Mesenchymal stem cell (in vitro differentiated cells and primary cell): ENCODE measurements around the gene ZNF394.
A peak's percentile ranks its signal among the peaks of the same experiment; 100 is the strongest.

Experiments used
- DNase-seq: peaks from one replicate; pipeline ENCODE4 v3.0.0-alpha.2; 2013
- H2AFZ ChIP-seq: one replicate; pipeline ENCODE4 v1.6.1; 2013; ENCODE audit warnings: low read depth, mild to moderate bottlenecking, control low read depth, inconsistent platforms, low read length, moderate library complexity
- H2AK5ac ChIP-seq: 2 replicates; pipeline ENCODE4 v1.6.1; 2013; ENCODE audit warnings: low read length, moderate library complexity, mild to moderate bottlenecking, inconsistent platforms; ENCODE audit not compliant: severe bottlenecking
- H2BK120ac ChIP-seq: one replicate; pipeline ENCODE4 v1.6.1; 2013; ENCODE audit warnings: low read depth, mild to moderate bottlenecking, inconsistent platforms, low read length, moderate library complexity
- H2BK12ac ChIP-seq, 2 experiments: one replicate each; pipeline ENCODE4 v1.6.1; 2013; ENCODE audit warnings: inconsistent platforms in 2 of 2, low read length in 2 of 2, mild to moderate bottlenecking in 2 of 2, moderate library complexity in 2 of 2, control low read depth in 1 of 2
- H2BK15ac ChIP-seq: one replicate; pipeline ENCODE4 v1.6.1; 2013; ENCODE audit warnings: mild to moderate bottlenecking, low read depth, inconsistent platforms; ENCODE audit not compliant: poor library complexity, severe bottlenecking
- H2BK5ac ChIP-seq: 2 replicates; pipeline ENCODE4 v1.6.1; 2013; ENCODE audit warnings: low read depth, mild to moderate bottlenecking, low read length, control low read depth, inconsistent platforms; ENCODE audit not compliant: poor library complexity, severe bottlenecking
- H3K14ac ChIP-seq, 2 experiments: one replicate each; pipeline ENCODE4 v1.6.1; 2013; ENCODE audit warnings: inconsistent platforms in 2 of 2, low read length in 2 of 2, control low read depth in 1 of 2, mild to moderate bottlenecking in 1 of 2, moderate library complexity in 1 of 2
- H3K18ac ChIP-seq, 2 experiments: one replicate each; pipeline ENCODE4 v1.6.1; 2013; ENCODE audit warnings: inconsistent platforms in 2 of 2, low read length in 2 of 2, control low read depth in 1 of 2, low read depth in 1 of 2, mild to moderate bottlenecking in 1 of 2
- H3K23ac ChIP-seq, 2 experiments: one replicate each; pipeline ENCODE4 v1.6.1; 2013; ENCODE audit warnings: inconsistent platforms in 2 of 2, low read length in 2 of 2, mild to moderate bottlenecking in 2 of 2, moderate library complexity in 2 of 2, control low read depth in 1 of 2
- H3K27ac ChIP-seq: 2 replicates; pipeline ENCODE4 v1.5.1; 2013; ENCODE audit warnings: mild to moderate bottlenecking, moderate library complexity, low read length, control low read depth, inconsistent platforms; ENCODE audit not compliant: poor library complexity, severe bottlenecking
- H3K27me3 ChIP-seq, 2 experiments: 2 replicates each; pipeline versions ENCODE4 v1.6.1 to v1.7.0; 2013; ENCODE audit warnings: low read length in 2 of 2, mild to moderate bottlenecking in 2 of 2, moderate library complexity in 2 of 2, control low read depth in 1 of 2, inconsistent platforms in 1 of 2; ENCODE audit not compliant: control insufficient read depth in 1 of 2, insufficient read depth in 1 of 2
- H3K36me3 ChIP-seq, 2 experiments: 2 replicates each; pipeline versions ENCODE4 v1.6.1 to v1.7.0; 2013; ENCODE audit warnings: low read length in 2 of 2, control low read depth in 1 of 2, inconsistent platforms in 1 of 2, low read depth in 1 of 2, mild to moderate bottlenecking in 1 of 2; ENCODE audit not compliant: insufficient read depth in 2 of 2, control insufficient read depth in 1 of 2
- H3K4ac ChIP-seq, 2 experiments: one replicate each; pipeline ENCODE4 v1.6.1; 2013; ENCODE audit warnings: inconsistent platforms in 2 of 2, low read length in 2 of 2, mild to moderate bottlenecking in 2 of 2, moderate library complexity in 2 of 2, control low read depth in 1 of 2, low read depth in 1 of 2
- H3K4me1 ChIP-seq: 2 replicates; pipeline ENCODE4 v1.6.1; 2013; ENCODE audit warnings: low read depth, low read length, control low read depth; ENCODE audit not compliant: control insufficient read depth, insufficient read depth
- H3K4me2 ChIP-seq: 2 replicates; pipeline ENCODE4 v1.6.1; 2013; ENCODE audit warnings: low read length, mild to moderate bottlenecking, inconsistent platforms; ENCODE audit not compliant: poor library complexity, severe bottlenecking
- H3K4me3 ChIP-seq, 2 experiments: 2 replicates each; pipeline versions ENCODE4 v1.5.1 to v1.7.0; 2013; ENCODE audit warnings: low read length in 2 of 2, mild to moderate bottlenecking in 2 of 2, control low read depth in 1 of 2, low read depth in 1 of 2; ENCODE audit not compliant: insufficient read depth in 1 of 2
- H3K79me1 ChIP-seq: replicated peaks from 2 replicates; pipeline ENCODE4 v1.6.1; 2013; ENCODE audit warnings: mild to moderate bottlenecking, control low read depth, low read length, inconsistent platforms; ENCODE audit not compliant: poor library complexity, severe bottlenecking
- H3K9ac ChIP-seq: 2 replicates; pipeline ENCODE4 v1.7.0; 2013; ENCODE audit warnings: mild to moderate bottlenecking, low read length, moderate library complexity
- H3K9me3 ChIP-seq: 2 replicates; pipeline ENCODE4 v1.7.0; 2013; ENCODE audit warnings: mild to moderate bottlenecking, low read length; ENCODE audit not compliant: control insufficient read depth
- H4K8ac ChIP-seq: one replicate; pipeline ENCODE4 v1.6.1; 2013; ENCODE audit warnings: inconsistent platforms, mild to moderate bottlenecking, low read length, moderate library complexity
- H4K91ac ChIP-seq: one replicate; pipeline ENCODE4 v1.6.1; 2013; ENCODE audit warnings: mild to moderate bottlenecking, low read length, inconsistent platforms
- WGBS: methylation state at CpG from one replicate; pipeline ENCODE4 v1.1.7; 2013; ENCODE audit warnings: mixed read lengths; 5-methylcytosine and 5-hydroxymethylcytosine counted together

The ZNF394 gene

GRCh38 chr7:99472561-99473314 lies 27.3 kb downstream of the ZNF394 start, which contains the start of gene ZNF789:
ZNF789 (plus strand) TSS chr7:99472890; CDS start chr7:99476457, 3,567 bp downstream.
- Histone ChIP-seq H3K4me1 (peaks cover 3% of the 10 kb centered on the region), H3K4me3 (peak within 1 kb of the TSS; percentile 95 to 97), H4K91ac (peak within 1 kb of the TSS; percentile 83), H3K9me3 (no peaks in the 10 kb centered on the region), H3K23ac (peak within 1 kb of the TSS in 1 of 2 experiments; percentile 70), H3K27me3 (no peaks in the 10 kb centered on the region), H3K18ac (peak within 1 kb of the TSS; percentile 70 to 79), H2BK12ac (no peak within 1 kb of the TSS), H3K27ac (peak within 1 kb of the TSS; percentile 86), H3K36me3 (peaks cover 5% of the 10 kb centered on the region in 2 experiments), H4K8ac (peak within 1 kb of the TSS; percentile 28), H2BK5ac (no peak within 1 kb of the TSS), H2AFZ (peak within 1 kb of the TSS; percentile 100), H2AK5ac (no peak within 1 kb of the TSS), H3K9ac (peak within 1 kb of the TSS; percentile 94), H3K4me2 (peak within 1 kb of the TSS; percentile 90), H2BK120ac (peak within 1 kb of the TSS; percentile 73), H3K79me1 (peaks cover 6% of the 10 kb centered on the region), H2BK15ac (peak within 1 kb of the TSS; percentile 69), H3K14ac (no peak within 1 kb of the TSS), H3K4ac (peak within 1 kb of the TSS in 1 of 2 experiments; percentile 76)
- DNase-seq, result peak; percentile 96
- WGBS, result under 1% methylated on average over 54 of the region's 56 CpGs

- H2AK5ac ChIP-seq, result no peak overlapping the region
- no peak overlapping the region for H3K4ac ChIP-seq
- peak overlapping the region; percentile 53 for H2AFZ ChIP-seq
- no peak overlapping the region for H3K4me2 ChIP-seq
- H3K27me3 ChIP-seq, result no peaks in the 10 kb centered on the region
- H3K18ac ChIP-seq, result no peak overlapping the region
- H2BK12ac ChIP-seq, result no peak overlapping the region
- WGBS, result 27% methylated on average over 23 of the region's 23 CpGs
- H3K36me3 ChIP-seq, result no peaks in the 10 kb centered on the region
- H2BK15ac ChIP-seq, result no peak overlapping the region
- no peak overlapping the region for H4K91ac ChIP-seq
- no peak overlapping the region for H2BK120ac ChIP-seq
- H3K79me1 ChIP-seq, result no peaks in the 10 kb centered on the region
- peak overlapping the region; percentile 40 for H4K8ac ChIP-seq
- no peak overlapping the region for H3K14ac ChIP-seq
- no peak overlapping the region for H3K27ac ChIP-seq
- peaks cover 5% of the 10 kb centered on the region for H3K4me1 ChIP-seq
- no peak overlapping the region for H2BK5ac ChIP-seq
- no peak overlapping the region for H3K4me3 ChIP-seq
- peak overlapping the region; percentile 24 for H3K9ac ChIP-seq
- no peak for DNase-seq
- no peak overlapping the region for H3K23ac ChIP-seq
- H3K9me3 ChIP-seq, result no peaks in the 10 kb centered on the region
Measured at GRCh38 chr7:99469381-99470065, 30.6 kb downstream of the ZNF394 start.

- H3K23ac ChIP-seq, result no peak overlapping the region
- no peak overlapping the region for H2BK12ac ChIP-seq
- no peak for DNase-seq
- no peak overlapping the region for H4K8ac ChIP-seq
- H3K27me3 ChIP-seq, result no peaks in the 10 kb centered on the region
- no peak overlapping the region for H3K4ac ChIP-seq
- no peaks in the 10 kb centered on the region for H3K9me3 ChIP-seq
- H2AFZ ChIP-seq, result no peak overlapping the region
- no peaks in the 10 kb centered on the region for H3K79me1 ChIP-seq
- no peak overlapping the region for H3K27ac ChIP-seq
- H3K4me2 ChIP-seq, result no peak overlapping the region
- H3K36me3 ChIP-seq, result peaks cover 6% of the 10 kb centered on the region in 2 experiments
- H3K4me3 ChIP-seq, result no peak overlapping the region
- no peak overlapping the region for H3K18ac ChIP-seq
- H3K4me1 ChIP-seq, result peaks cover 6% of the 10 kb centered on the region
- H4K91ac ChIP-seq, result no peak overlapping the region
- H3K9ac ChIP-seq, result no peak overlapping the region
- H2BK120ac ChIP-seq, result no peak overlapping the region
- H2AK5ac ChIP-seq, result no peak overlapping the region
- H2BK5ac ChIP-seq, result no peak overlapping the region
- no peak overlapping the region for H3K14ac ChIP-seq
- H2BK15ac ChIP-seq, result no peak overlapping the region
- 94% methylated on average over 29 of the region's 29 CpGs for WGBS
Measured at GRCh38 chr7:99468336-99468918, 31.7 kb downstream of the ZNF394 start.

- H2BK15ac ChIP-seq, result no peak overlapping the region
- H3K79me1 ChIP-seq, result no peaks in the 10 kb centered on the region
- H2AFZ ChIP-seq, result peak overlapping the region; percentile 75
- peak overlapping the region; percentile 38 for H4K8ac ChIP-seq
- peak overlapping the region in 1 of 2 experiments; percentile 72 for H3K4ac ChIP-seq
- H2BK120ac ChIP-seq, result no peak overlapping the region
- peak overlapping the region; percentile 66 for H3K4me2 ChIP-seq
- peaks cover 8% of the 10 kb centered on the region for H3K4me1 ChIP-seq
- peak overlapping the region; percentile 98 for H3K9ac ChIP-seq
- H2AK5ac ChIP-seq, result peak overlapping the region; percentile 53
- WGBS, result 22% methylated on average over 9 of the region's 9 CpGs
- H2BK5ac ChIP-seq, result no peak overlapping the region
- peak overlapping the region in 1 of 2 experiments; percentile 85 for H3K18ac ChIP-seq
- no peaks in the 10 kb centered on the region for H3K9me3 ChIP-seq
- peak overlapping the region; percentile 72 to 98 for H3K4me3 ChIP-seq
- no peak for DNase-seq
- H3K27ac ChIP-seq, result peak overlapping the region; percentile 26
- H3K23ac ChIP-seq, result no peak overlapping the region
- H3K27me3 ChIP-seq, result no peaks in the 10 kb centered on the region
- peak overlapping the region in 1 of 2 experiments; percentile 91 for H3K14ac ChIP-seq
- peak overlapping the region; percentile 12 for H4K91ac ChIP-seq
- H2BK12ac ChIP-seq, result no peak overlapping the region
- H3K36me3 ChIP-seq, result peaks cover 12 to 16% of the 10 kb centered on the region in 2 experiments
Measured at GRCh38 chr7:99465421-99465768, 34.7 kb downstream of the ZNF394 start.
